Keratinocyte (primary cell): ENCODE measurements around the gene SH3PXD2B.

Experiments used
- EZH2 ChIP-seq: IDR thresholded peaks from one replicate; pipeline ENCODE4 v1.6.1; 2012; ENCODE audit warnings: inconsistent platforms, mild to moderate bottlenecking, low read length, moderate library complexity
- TF ChIP-seq, protein P1 (sequence below), 3 experiments: IDR thresholded peaks in 1 of 3; conservative IDR thresholded peaks in 1 of 3; optimal IDR thresholded peaks in 1 of 3; 2 replicates in 2 of 3; 3 replicates in 1 of 3; pipeline versions ENCODE3 to v1.5.1; 2011; ENCODE audit warnings: low read length in 3 of 3, mild to moderate bottlenecking in 3 of 3, moderate library complexity in 2 of 3, control low read depth in 1 of 3, inconsistent platforms in 1 of 3; ENCODE audit not compliant: insufficient read depth in 2 of 3; ENCODE audit errors: extremely low read depth in 1 of 3

DNA sequence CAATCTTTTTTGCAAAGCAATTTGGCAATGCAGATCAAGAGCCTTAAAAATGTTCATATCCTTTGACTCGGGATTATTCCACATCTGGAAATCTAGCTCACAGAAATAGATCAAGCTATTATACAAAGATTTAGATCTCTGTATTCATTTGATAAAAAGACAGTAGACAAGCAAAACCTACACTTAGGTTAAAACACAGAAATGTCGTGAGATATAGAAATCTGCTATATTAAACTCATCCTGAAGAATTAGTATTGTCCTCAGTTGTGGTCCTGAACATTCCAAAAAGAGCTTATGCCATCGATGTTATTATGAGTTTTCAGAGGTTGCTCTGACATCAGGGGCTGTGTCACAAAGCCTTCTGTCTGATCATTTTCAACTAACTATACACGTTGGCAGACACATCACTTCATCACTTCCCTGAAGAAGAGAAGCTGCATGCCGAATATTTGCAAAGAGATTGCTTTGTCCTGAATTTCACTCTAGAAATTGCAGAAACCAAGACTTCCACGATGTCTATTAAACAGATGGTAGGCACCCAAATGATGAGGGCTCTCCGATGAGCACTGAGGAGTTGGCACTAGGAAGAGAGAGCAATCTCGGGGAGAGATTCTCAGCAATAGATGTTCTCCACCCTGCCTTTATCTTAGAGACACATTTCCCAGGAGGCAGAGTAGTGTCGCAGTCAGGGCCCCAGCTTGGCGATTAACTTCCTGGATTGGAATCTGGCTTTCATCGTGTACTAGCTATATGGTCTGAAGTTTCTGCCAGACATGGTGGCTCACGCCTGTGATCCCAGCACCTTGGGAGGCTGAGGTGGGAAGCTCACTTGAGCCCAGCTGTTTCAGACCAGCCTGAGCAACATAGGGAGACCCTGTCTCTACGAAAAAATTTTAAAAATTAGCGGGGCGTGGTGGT, 168.8 kb downstream of the SH3PXD2B start:
- TF ChIP-seq, protein P1, sequence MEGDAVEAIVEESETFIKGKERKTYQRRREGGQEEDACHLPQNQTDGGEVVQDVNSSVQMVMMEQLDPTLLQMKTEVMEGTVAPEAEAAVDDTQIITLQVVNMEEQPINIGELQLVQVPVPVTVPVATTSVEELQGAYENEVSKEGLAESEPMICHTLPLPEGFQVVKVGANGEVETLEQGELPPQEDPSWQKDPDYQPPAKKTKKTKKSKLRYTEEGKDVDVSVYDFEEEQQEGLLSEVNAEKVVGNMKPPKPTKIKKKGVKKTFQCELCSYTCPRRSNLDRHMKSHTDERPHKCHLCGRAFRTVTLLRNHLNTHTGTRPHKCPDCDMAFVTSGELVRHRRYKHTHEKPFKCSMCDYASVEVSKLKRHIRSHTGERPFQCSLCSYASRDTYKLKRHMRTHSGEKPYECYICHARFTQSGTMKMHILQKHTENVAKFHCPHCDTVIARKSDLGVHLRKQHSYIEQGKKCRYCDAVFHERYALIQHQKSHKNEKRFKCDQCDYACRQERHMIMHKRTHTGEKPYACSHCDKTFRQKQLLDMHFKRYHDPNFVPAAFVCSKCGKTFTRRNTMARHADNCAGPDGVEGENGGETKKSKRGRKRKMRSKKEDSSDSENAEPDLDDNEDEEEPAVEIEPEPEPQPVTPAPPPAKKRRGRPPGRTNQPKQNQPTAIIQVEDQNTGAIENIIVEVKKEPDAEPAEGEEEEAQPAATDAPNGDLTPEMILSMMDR (optimal IDR thresholded peaks at IDR 0.05 in 1 of 3, IDR thresholded peaks at IDR 0.05 in 1 of 3, conservative IDR thresholded peaks at IDR 0.05 in 1 of 3; ENCODE audit: extremely low read depth in 1 of 3, insufficient read depth in 2 of 3, low read length in 3 of 3): no peak
- no peak for TF ChIP-seq EZH2
